Measurements from ENCODE around the gene ABTB2.

DNA sequence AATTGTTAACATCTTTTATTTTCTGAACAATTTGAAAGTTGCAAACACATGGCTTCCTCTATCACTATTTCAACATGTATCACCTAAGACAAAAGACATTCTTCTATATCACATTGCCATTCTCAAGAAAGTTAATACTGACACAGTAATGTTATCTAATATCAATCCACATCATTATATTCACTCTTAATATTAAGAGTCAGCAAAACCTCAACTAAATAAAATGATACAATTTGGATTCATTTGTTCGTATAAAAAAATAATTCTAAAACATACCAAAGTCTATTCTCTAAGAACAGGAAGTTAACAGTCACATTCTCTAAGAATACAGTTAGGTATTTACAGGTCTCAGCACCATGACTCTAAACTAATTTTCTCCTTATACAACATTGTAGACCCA is 52.0 kb downstream of the ABTB2 start:
- TF ChIP-seq, protein P1, sequence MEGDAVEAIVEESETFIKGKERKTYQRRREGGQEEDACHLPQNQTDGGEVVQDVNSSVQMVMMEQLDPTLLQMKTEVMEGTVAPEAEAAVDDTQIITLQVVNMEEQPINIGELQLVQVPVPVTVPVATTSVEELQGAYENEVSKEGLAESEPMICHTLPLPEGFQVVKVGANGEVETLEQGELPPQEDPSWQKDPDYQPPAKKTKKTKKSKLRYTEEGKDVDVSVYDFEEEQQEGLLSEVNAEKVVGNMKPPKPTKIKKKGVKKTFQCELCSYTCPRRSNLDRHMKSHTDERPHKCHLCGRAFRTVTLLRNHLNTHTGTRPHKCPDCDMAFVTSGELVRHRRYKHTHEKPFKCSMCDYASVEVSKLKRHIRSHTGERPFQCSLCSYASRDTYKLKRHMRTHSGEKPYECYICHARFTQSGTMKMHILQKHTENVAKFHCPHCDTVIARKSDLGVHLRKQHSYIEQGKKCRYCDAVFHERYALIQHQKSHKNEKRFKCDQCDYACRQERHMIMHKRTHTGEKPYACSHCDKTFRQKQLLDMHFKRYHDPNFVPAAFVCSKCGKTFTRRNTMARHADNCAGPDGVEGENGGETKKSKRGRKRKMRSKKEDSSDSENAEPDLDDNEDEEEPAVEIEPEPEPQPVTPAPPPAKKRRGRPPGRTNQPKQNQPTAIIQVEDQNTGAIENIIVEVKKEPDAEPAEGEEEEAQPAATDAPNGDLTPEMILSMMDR (IDR thresholded peaks at IDR 0.05): no peak
- no peak for TF ChIP-seq POLR2AphosphoS5 (IDR thresholded peaks at IDR 0.05)
- no peak for TF ChIP-seq POLR2A (IDR thresholded peaks at IDR 0.05)
